Common myeloid progenitor, CD34-positive (primary cell): ENCODE results near the gene UQCC3.
A peak's percentile ranks its signal among the peaks of the same experiment; 100 is the strongest.
"Not testable (repeated sequence)": the region's sequence is repeated elsewhere in the genome, so short reads cannot be mapped to it uniquely, and the experiment has no call there.

Experiments used
- CTCF ChIA-PET: fragments of 350-600 bp; sonication (Branson Sonifier 250); formaldehyde crosslinking; loops from one replicate; lab custom pipeline; 2021; ENCODE audit warnings: antibody characterized with exemption; lab: Charles Lee
- POLR2A ChIA-PET: fragments of 350-600 bp; sonication (Branson Sonifier 250); formaldehyde crosslinking; loops from one replicate; lab custom pipeline; 2021; ENCODE audit warnings: antibody characterized with exemption; lab: Charles Lee
- DNase-seq, 3 donors: peaks; one replicate each; pipeline versions ENCODE4 v3.0.0 to v3.0.0-alpha.2; 2013
- H3K27ac ChIP-seq, 2 experiments: 1 replicate in 1 of 2; 2 replicates in 1 of 2; pipeline ENCODE4 v1.7.0; 2013; ENCODE audit warnings: inconsistent platforms in 2 of 2, low read length in 2 of 2, mild to moderate bottlenecking in 2 of 2, low read depth in 1 of 2, moderate library complexity in 1 of 2; ENCODE audit not compliant: severe bottlenecking in 2 of 2, insufficient read depth in 1 of 2, poor library complexity in 1 of 2
- H3K27me3 ChIP-seq, 5 experiments: replicated peaks in 2 of 5; 1 replicate in 3 of 5; 2 replicates in 2 of 5; pipeline versions ENCODE4 v1.6.1 to v1.7.0; 2013; ENCODE audit warnings: low read length in 4 of 5, mild to moderate bottlenecking in 2 of 5, moderate library complexity in 2 of 5, inconsistent platforms in 1 of 5; ENCODE audit not compliant: insufficient read depth in 5 of 5, control insufficient read depth in 4 of 5
- H3K36me3 ChIP-seq, 4 experiments: 1 replicate in 2 of 4; 2 replicates in 2 of 4; pipeline versions ENCODE4 v1.6.1 to v1.7.0; 2013; ENCODE audit warnings: low read length in 3 of 4, control low read depth in 1 of 4, mild to moderate bottlenecking in 1 of 4; ENCODE audit not compliant: control insufficient read depth in 4 of 4, insufficient read depth in 4 of 4
- H3K4me1 ChIP-seq, 4 experiments: 1 replicate in 3 of 4; 2 replicates in 1 of 4; pipeline versions ENCODE4 v1.6.1 to v1.7.1; 2013; ENCODE audit warnings: low read length in 3 of 4, mild to moderate bottlenecking in 3 of 4, control low read depth in 1 of 4, inconsistent platforms in 1 of 4, moderate library complexity in 1 of 4; ENCODE audit not compliant: control insufficient read depth in 4 of 4, insufficient read depth in 4 of 4; ENCODE audit errors: control extremely low read depth in 1 of 4
- H3K4me3 ChIP-seq, 7 experiments: 1 replicate in 4 of 7; 2 replicates in 3 of 7; pipeline versions ENCODE4 v1.5.1 to v1.7.0; 2013; ENCODE audit warnings: mild to moderate bottlenecking in 7 of 7, low read length in 6 of 7, moderate library complexity in 6 of 7, inconsistent platforms in 2 of 7, low read depth in 2 of 7, control low read depth in 1 of 7; ENCODE audit not compliant: insufficient read depth in 4 of 7, control insufficient read depth in 1 of 7; ENCODE audit errors: extremely low read depth in 1 of 7
- H3K9me3 ChIP-seq, 5 experiments: 1 replicate in 4 of 5; 2 replicates in 1 of 5; pipeline versions ENCODE4 v1.6.1 to v1.7.1; 2013; ENCODE audit warnings: low read length in 4 of 5, mild to moderate bottlenecking in 2 of 5, inconsistent platforms in 1 of 5, low read depth in 1 of 5, moderate library complexity in 1 of 5; ENCODE audit not compliant: control insufficient read depth in 4 of 5, insufficient read depth in 2 of 5; ENCODE audit errors: control extremely low read depth in 1 of 5
- WGBS: methylation state at CpG from one replicate; pipeline ENCODE4 v1.1.5; 2013; ENCODE audit not compliant: insufficient coverage; 5-methylcytosine and 5-hydroxymethylcytosine counted together

Gene UQCC3

GRCh38 chr11:62671236-62671607 lies 251 bp upstream of the UQCC3 start:
- H3K36me3 ChIP-seq: peaks cover 2 to 38% (median 17%) of the 10 kb centered on the region in 4 experiments
- H3K9me3 ChIP-seq: no peaks in the 10 kb centered on the region
- H3K4me1 ChIP-seq: peaks cover under 1 to 55% (median 37%) of the 10 kb centered on the region in 4 experiments
- CTCF ChIA-PET: interaction anchor here (0.8 to 9.4 kb wide), 9 partner anchors 10 to 79 kb away, joined by 3 to 33 read pairs (median 4); partner anchors contain the start of genes GANAB and TUT1
- DNase-seq: peak in 2 of 3 donors; percentile 72 to 79
- POLR2A ChIA-PET: interaction anchor here (0.9 to 2.6 kb wide), 8 partner anchors 10 to 185 kb away, joined by 3 to 20 read pairs (median 6); partner anchors contain the start of genes GANAB, INTS5, TTC9C and TUT1
- 0% methylated on average over 14 of the region's 17 CpGs for WGBS
- peak overlapping the region; percentile 82 to 100 (median 94) for H3K4me3 ChIP-seq
- no peaks in the 10 kb centered on the region for H3K27me3 ChIP-seq
- H3K27ac ChIP-seq: peak overlapping the region; percentile 84 to 89

GRCh38 chr11:62673196-62673525 lies 1.7 kb downstream of the UQCC3 start:
- Histone ChIP-seq H3K27me3 (no peaks in the 10 kb centered on the region), H3K4me3 (peak overlapping the region in 1 of 7 experiments; percentile 100), H3K4me1 (peaks cover 0 to 47% (median 30%) of the 10 kb centered on the region in 4 experiments), H3K36me3 (peaks cover 2 to 41% (median 26%) of the 10 kb centered on the region in 4 experiments), H3K27ac (peak overlapping the region in 1 of 2 experiments; percentile 52), H3K9me3 (no peaks in the 10 kb centered on the region)
- ChIA-PET CTCF (interaction anchor here (0.7 to 5.0 kb wide), 7 partner anchors 6 to 61 kb away, joined by 3 to 29 read pairs (median 4); partner anchors contain the start of genes C11orf98 and CSKMT), POLR2A (interaction anchor here (1.3 kb wide), 1 partner anchor 20 kb away, joined by 4 read pairs; the partner anchor contains the start of gene INTS5)
- no peak for DNase-seq
- WGBS: 100% methylated on average over 1 of the region's 2 CpGs

DNA sequence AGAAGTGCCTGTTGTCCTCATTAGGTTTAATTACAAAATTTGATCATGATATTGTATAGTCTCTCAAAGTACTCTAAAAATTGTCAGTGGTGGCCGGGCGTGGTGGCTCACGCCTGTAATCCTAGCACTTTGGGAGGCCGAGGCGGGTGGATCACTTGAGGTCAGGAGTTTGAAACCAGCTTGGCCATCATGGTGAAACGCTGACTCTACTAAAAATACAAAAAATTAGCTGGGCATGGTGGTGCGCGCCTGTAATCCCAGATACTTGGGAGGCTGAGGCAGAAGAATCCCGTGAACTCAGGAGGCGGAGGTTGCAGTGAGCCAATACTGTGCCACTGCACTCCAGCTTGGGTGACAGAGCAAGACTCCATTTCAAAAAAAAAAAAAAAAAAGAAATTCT lies 3.9 kb downstream of the UQCC3 start:
- Histone ChIP-seq H3K36me3 (peaks cover 2 to 32% (median 25%) of the 10 kb centered on the region in 4 experiments), H3K4me1 (peaks cover 2 to 42% (median 36%) of the 10 kb centered on the region in 4 experiments)
- H3K9me3 ChIP-seq, DNase-seq, H3K4me3 ChIP-seq, H3K27ac ChIP-seq, POLR2A ChIA-PET, H3K27me3 ChIP-seq: not testable (repeated sequence)
- 98% methylated on average over 9 of the region's 10 CpGs for WGBS
- CTCF ChIA-PET: interaction anchor here (0.8 to 5.0 kb wide), 2 partner anchors 9 to 62 kb away, joined by 3 to 29 read pairs; partner anchors contain the start of genes C11orf98 and CSKMT

DNA sequence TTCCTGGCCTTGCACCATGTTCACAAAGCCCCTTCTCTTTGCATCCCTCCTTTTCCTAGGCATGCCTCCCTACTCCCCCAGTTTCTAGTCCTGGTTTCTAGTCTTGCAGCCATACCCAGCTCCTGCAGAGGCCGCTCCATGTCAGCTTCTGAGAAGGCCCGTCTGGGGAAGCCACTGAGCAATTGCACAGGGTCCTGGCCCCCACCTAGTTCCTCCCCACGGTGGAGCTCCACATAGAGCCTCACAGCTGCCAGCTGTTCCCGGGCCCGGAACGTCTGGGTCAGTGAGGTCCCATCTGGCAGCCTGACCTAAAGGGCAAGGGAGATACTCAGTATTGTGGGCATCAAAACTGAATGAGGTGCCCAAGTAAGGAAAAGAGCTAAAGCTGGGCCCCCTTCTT lies 5.2 kb downstream of the UQCC3 start:
- peak overlapping the region in 1 of 2 experiments; percentile 96 for H3K27ac ChIP-seq
- CTCF ChIA-PET: interaction anchor here (0.6 to 5.0 kb wide), 10 partner anchors 10 to 180 kb away, joined by 3 to 29 read pairs (median 3); partner anchors contain the start of genes C11orf98, CSKMT, HNRNPUL2 and LRRN4CL

DNA sequence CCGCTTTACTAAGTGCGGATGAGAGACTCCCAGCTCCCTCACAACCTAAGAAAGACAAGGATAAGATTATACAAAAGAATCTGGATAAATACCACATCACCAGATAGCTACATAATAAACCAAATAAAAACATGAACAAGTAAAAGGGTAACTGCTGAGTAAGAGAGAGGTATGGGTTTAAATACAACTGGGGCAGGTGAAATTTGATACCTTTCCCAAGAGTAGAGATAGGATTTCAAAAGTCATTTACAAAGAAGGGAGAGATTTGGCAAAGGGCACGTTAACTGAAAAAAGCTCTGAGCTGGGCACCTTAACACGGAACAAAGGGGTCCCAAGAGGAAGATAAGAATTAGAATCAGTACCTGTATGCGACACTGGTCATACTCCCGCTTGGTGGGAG lies 5.7 kb downstream of the UQCC3 start:
- Histone ChIP-seq H3K27me3 (no peaks in the 10 kb centered on the region), H3K9me3 (no peaks in the 10 kb centered on the region), H3K4me1 (peaks cover 2 to 38% (median 28%) of the 10 kb centered on the region in 4 experiments), H3K27ac (peak overlapping the region in 1 of 2 experiments; percentile 96), H3K4me3 (no peak overlapping the region), H3K36me3 (peaks cover 2 to 32% (median 25%) of the 10 kb centered on the region in 4 experiments)
- ChIA-PET CTCF (interaction anchor here (0.6 to 5.0 kb wide), 8 partner anchors 10 to 179 kb away, joined by 3 to 29 read pairs (median 3); partner anchors contain the start of genes C11orf98, CSKMT, HNRNPUL2 and LRRN4CL), POLR2A (interaction anchor here (1.1 kb wide), 1 partner anchor 51 kb away, joined by 3 read pairs; the partner anchor contains the start of genes HNRNPUL2 and TTC9C)
- no peak for DNase-seq
- 100% methylated on average over 2 of the region's 6 CpGs for WGBS

More for the DNA sequence above, 5.2 kb downstream of the UQCC3 start:
- H3K4me1 ChIP-seq: peaks cover 2 to 41% (median 30%) of the 10 kb centered on the region in 4 experiments
- 82% methylated on average over 5 of the region's 6 CpGs for WGBS
- H3K27me3 ChIP-seq: no peaks in the 10 kb centered on the region
- no peak overlapping the region for H3K4me3 ChIP-seq
- no peak for DNase-seq
- H3K36me3 ChIP-seq: peaks cover 2 to 32% (median 25%) of the 10 kb centered on the region in 4 experiments
- H3K9me3 ChIP-seq: no peaks in the 10 kb centered on the region
- POLR2A ChIA-PET: interaction anchor here (1.1 kb wide), 1 partner anchor 51 kb away, joined by 3 read pairs; the partner anchor contains the start of genes HNRNPUL2 and TTC9C

GRCh38 chr11:62677714-62678113 lies 6.2 kb downstream of the UQCC3 start:
- no peak for DNase-seq
- CTCF ChIA-PET: interaction anchor here (1.5 to 5.0 kb wide), 3 partner anchors 11 to 179 kb away, joined by 3 to 29 read pairs (median 8); partner anchors contain the start of genes C11orf98 and CSKMT
- no peaks in the 10 kb centered on the region for H3K9me3 ChIP-seq
- H3K27me3 ChIP-seq: no peaks in the 10 kb centered on the region
- H3K4me1 ChIP-seq: peaks cover 2 to 32% (median 22%) of the 10 kb centered on the region in 4 experiments
- peak overlapping the region in 5 of 7 experiments; percentile 87 to 96 (median 90) for H3K4me3 ChIP-seq
- H3K27ac ChIP-seq: peak overlapping the region; percentile 93 to 96
- peaks cover 2 to 32% (median 25%) of the 10 kb centered on the region in 4 experiments for H3K36me3 ChIP-seq
- WGBS: 95% methylated on average over 13 of the region's 15 CpGs
- POLR2A ChIA-PET: interaction anchor here (1.1 kb wide), 1 partner anchor 50 kb away, joined by 3 read pairs; the partner anchor contains the start of genes HNRNPUL2 and TTC9C
